HFF-Myc (cell line): ENCODE data around the gene ZNF282.
A peak's percentile ranks its signal among the peaks of the same experiment; 100 is the strongest.

ENCODE experiments used
- DNase-seq: peaks from one replicate; pipeline ENCODE4 v3.0.0-alpha.2; 2011; ENCODE audit warnings: low read depth; ENCODE audit errors: extremely low read depth
- H3K4me3 ChIP-seq: replicated peaks from 2 replicates; pipeline ENCODE4 v1.5.1; 2011; ENCODE audit warnings: low read depth, mild to moderate bottlenecking, control low read depth, low read length
- CTCF ChIP-seq: IDR thresholded peaks from 2 replicates; pipeline ENCODE4 v1.5.1; 2012; ENCODE audit warnings: mild to moderate bottlenecking, low read depth, low read length, control low read depth; ENCODE audit errors: missing control alignments

The ZNF282 gene

GRCh38 chr7:149188637-149189259 is 6.6 kb upstream of the ZNF282 start:
- H3K4me3 ChIP-seq = no peak overlapping the region
- no peak for DNase-seq
- TF ChIP-seq CTCF = no peak

- TF ChIP-seq CTCF = no peak
- DNase-seq = no peak
- no peak overlapping the region for H3K4me3 ChIP-seq
These were observed 3.5 kb upstream of the ZNF282 start for GRCh38 chr7:149191851-149192250.

GRCh38 chr7:149194799-149195179 is 557 bp upstream of the ZNF282 start:
- no peak for DNase-seq
- no peak for TF ChIP-seq CTCF
- peak overlapping the region; percentile 56 for H3K4me3 ChIP-seq

- DNase-seq = no peak
- peak overlapping the region; percentile 56 for H3K4me3 ChIP-seq
- no peak for TF ChIP-seq CTCF
These were observed 882 bp downstream of the ZNF282 start for GRCh38 chr7:149196151-149196704.

- no peak for DNase-seq
- TF ChIP-seq CTCF = no peak
- peak overlapping the region; percentile 56 for H3K4me3 ChIP-seq
These were observed 1.4 kb downstream of the ZNF282 start for GRCh38 chr7:149196705-149197171.

- no peak for DNase-seq
- H3K4me3 ChIP-seq = no peak overlapping the region
- no peak for TF ChIP-seq CTCF
These were observed 2.3 kb downstream of the ZNF282 start for GRCh38 chr7:149197675-149198074.
